ENCODE results near the gene GPR27. TPM values are rescaled to one million over a fixed set of nuclear protein-coding genes. Genes with fewer than 3 reads are reported as not detected.

The GPR27 gene
- 11.3 and 11.8 TPM in 2 replicates for total RNA-seq (2014; rRNA removed; shearing (Covaris generic))
- polyA plus RNA-seq (2016; fragmentation: Nextera tagmentation; extraction: Ambion mirVana), result 7.8 and 9.5 TPM in 2 replicates
- long read RNA-seq, partial matches to known transcripts, result 0 of 4 reads
- long read RNA-seq, other reads (novel, unspliced or antisense), result 0 of 4 reads

GRCh38 chr3:71753701-71754609, at the start of gene GPR27:
GPR27 (plus strand) TSS chr3:71753855; CDS start chr3:71754050, 195 bp downstream.
- Histone ChIP-seq H3F3A (replicated peaks; ENCODE audit: low read depth) (peaks cover 10% of the 10 kb centered on the region; the same call in 1 of the 2 replicates), H3K79me2 (replicated peaks; ENCODE audit: insufficient read depth) (peaks cover 5% of the 10 kb centered on the region; the same call in 1 of the 2 replicates), H3K27me3 (ENCODE audit: insufficient read depth) (peaks cover 60% of the 10 kb centered on the region), H3K4me1 (ENCODE audit: insufficient read depth) (peaks cover 17% of the 10 kb centered on the region), H3K4me2 (peak within 1 kb of the TSS; percentile 85), H3K36me3 (ENCODE audit: insufficient read depth) (no peaks in the 10 kb centered on the region; the same call in 1 of the 2 replicates), H3K27ac (ENCODE audit: low read depth) (no peak within 1 kb of the TSS), H3K4me3 (peak within 1 kb of the TSS; percentile 73), H4K20me1 (replicated peaks; ENCODE audit: insufficient read depth) (no peaks in the 10 kb centered on the region), H3K9me2 (ENCODE audit: insufficient read depth) (no peaks in the 10 kb centered on the region), H2AFZ (peak within 1 kb of the TSS; percentile 80)
- peak; percentile 57 for DNase-seq (ENCODE audit: low spot score)
- Mint-ChIP-seq H3K9me3 (no peaks in the 10 kb centered on the region; the same call in 2 of the 3 replicates), H3K4me1 (peaks cover 19% of the 10 kb centered on the region), H3K27ac (no peak within 1 kb of the TSS), H3K36me3 (ENCODE audit: low read depth) (peaks cover 10% of the 10 kb centered on the region; the same call in 2 of the 3 replicates), H3K4me3 (peak within 1 kb of the TSS; percentile 76), H3K27me3 (ENCODE audit: insufficient read depth, low read depth, poor library complexity) (peaks cover 41% of the 10 kb centered on the region)
- ATAC-seq, result peak; percentile 38
- TF ChIP-seq POLR2AphosphoS5 (IDR thresholded peaks at IDR 0.05; ENCODE audit: low read depth) (peak; percentile 35; the same call in 1 of the 2 replicates), ZNF114 (CRISPR knock-in tag; IDR thresholded peaks at IDR 0.05) (no peak)

- H3K79me2 ChIP-seq (replicated peaks; ENCODE audit: insufficient read depth), result no peaks in the 10 kb centered on the region
- H3K27ac Mint-ChIP-seq, result no peak overlapping the region
- ATAC-seq, result no peak
Observed at GRCh38 chr3:71704915-71705314, 48.7 kb upstream of the GPR27 start.

GRCh38 chr3:71705681-71706080, 48.0 kb upstream of the GPR27 start:
- H3K27ac ChIP-seq (ENCODE audit: low read depth), result no peak overlapping the region
- Mint-ChIP-seq H3K4me3 (no peak overlapping the region), H3K27me3 (ENCODE audit: insufficient read depth, low read depth, poor library complexity) (peaks cover 1% of the 10 kb centered on the region), H3K9me3 (no peaks in the 10 kb centered on the region), H3K36me3 (ENCODE audit: low read depth) (no peaks in the 10 kb centered on the region), H3K4me1 (peaks cover 8% of the 10 kb centered on the region), H3K27ac (no peak overlapping the region)
- no peak overlapping the region for H3K4me3 ChIP-seq
- no peaks in the 10 kb centered on the region for H3K36me3 ChIP-seq (ENCODE audit: insufficient read depth)
- no peaks in the 10 kb centered on the region for H3F3A ChIP-seq (replicated peaks; ENCODE audit: low read depth)
- ATAC-seq, result no peak
- H4K20me1 ChIP-seq (replicated peaks; ENCODE audit: insufficient read depth), result no peaks in the 10 kb centered on the region
- H3K9me2 ChIP-seq (ENCODE audit: insufficient read depth), result no peaks in the 10 kb centered on the region
- H3K79me2 ChIP-seq (replicated peaks; ENCODE audit: insufficient read depth), result no peaks in the 10 kb centered on the region
- no peak overlapping the region for H3K4me2 ChIP-seq
- DNase-seq (ENCODE audit: low spot score), result no peak
- no peaks in the 10 kb centered on the region for H3K27me3 ChIP-seq (ENCODE audit: insufficient read depth)
- no peak overlapping the region for H2AFZ ChIP-seq
- H3K4me1 ChIP-seq (ENCODE audit: insufficient read depth), result no peaks in the 10 kb centered on the region
- TF ChIP-seq EZH2 (IDR thresholded peaks at IDR 0.05; ENCODE audit: low read depth, unreplicated experiment), result no peak
- no peak for TF ChIP-seq ZNF114 (CRISPR knock-in tag; IDR thresholded peaks at IDR 0.05)
- no peak for TF ChIP-seq ZNF331 (CRISPR knock-in tag; IDR thresholded peaks at IDR 0.05; ENCODE audit: low read depth)
- no peak for TF ChIP-seq JUNB (IDR thresholded peaks at IDR 0.05; ENCODE audit: unreplicated experiment)
- TF ChIP-seq CREB1 (CRISPR knock-in tag; IDR thresholded peaks at IDR 0.05; ENCODE audit: low read depth), result no peak
- no peak for TF ChIP-seq EZH2phosphoT487 (IDR thresholded peaks at IDR 0.05; ENCODE audit: unreplicated experiment)
- no peak for TF ChIP-seq STAT1 (IDR thresholded peaks at IDR 0.05; ENCODE audit: unreplicated experiment)
- no peak for TF ChIP-seq NANOG (IDR thresholded peaks at IDR 0.05; ENCODE audit: borderline replicate concordance)
- TF ChIP-seq POLR2AphosphoS5 (IDR thresholded peaks at IDR 0.05; ENCODE audit: low read depth), result no peak

More at GRCh38 chr3:71704915-71705314, 48.7 kb upstream of the GPR27 start:
- H2AFZ ChIP-seq, result no peak overlapping the region
- peaks cover 8% of the 10 kb centered on the region for H3K4me1 Mint-ChIP-seq
- H3K27me3 ChIP-seq (ENCODE audit: insufficient read depth), result no peaks in the 10 kb centered on the region
- H3K27me3 Mint-ChIP-seq (ENCODE audit: insufficient read depth, low read depth, poor library complexity), result peaks cover 1% of the 10 kb centered on the region
- H3K9me3 Mint-ChIP-seq, result no peaks in the 10 kb centered on the region
- H3K9me2 ChIP-seq (ENCODE audit: insufficient read depth), result no peaks in the 10 kb centered on the region
- no peaks in the 10 kb centered on the region for H3K36me3 Mint-ChIP-seq (ENCODE audit: low read depth)
- TF ChIP-seq ZNF331 (CRISPR knock-in tag; IDR thresholded peaks at IDR 0.05; ENCODE audit: low read depth), result no peak
- TF ChIP-seq STAT1 (IDR thresholded peaks at IDR 0.05; ENCODE audit: unreplicated experiment), result no peak
- TF ChIP-seq EZH2 (IDR thresholded peaks at IDR 0.05; ENCODE audit: low read depth, unreplicated experiment), result no peak
- H3K4me2 ChIP-seq, result no peak overlapping the region
- no peaks in the 10 kb centered on the region for H3K4me1 ChIP-seq (ENCODE audit: insufficient read depth)
- no peaks in the 10 kb centered on the region for H3F3A ChIP-seq (replicated peaks; ENCODE audit: low read depth)
- no peaks in the 10 kb centered on the region for H4K20me1 ChIP-seq (replicated peaks; ENCODE audit: insufficient read depth)
- H3K4me3 ChIP-seq, result no peak overlapping the region
- H3K27ac ChIP-seq (ENCODE audit: low read depth), result no peak overlapping the region
- H3K36me3 ChIP-seq (ENCODE audit: insufficient read depth), result no peaks in the 10 kb centered on the region
- no peak overlapping the region for H3K4me3 Mint-ChIP-seq
- no peak for DNase-seq (ENCODE audit: low spot score)
